Heart right ventricle (tissue), 16 donors: ENCODE measurements around the gene ZCCHC7. TPM values are rescaled to one million over a fixed set of nuclear protein-coding genes. Genes with fewer than 3 reads are reported as not detected.
"Not testable (repeated sequence)": the region's sequence is repeated elsewhere in the genome, so short reads cannot be mapped to it uniquely, and the experiment has no call there.

Experiments used
- ATAC-seq, 8 donors: fragments of 200-7000 bp; cut with Tn5 transposase; one replicate each; pipeline ENCODE4 v1.9.1; 2020; ENCODE audit warnings: mild to moderate bottlenecking in 8 of 8, moderate library complexity in 8 of 8, moderate number of reproducible peaks in 1 of 8
- DNase-seq, 2 donors: peaks; one replicate each; pipeline ENCODE4 v3.0.0-alpha.2; 2020
- H3K27ac ChIP-seq, 10 donors: fragments of 200-600 bp; sonication (generic) in 2 of 10; one replicate each; pipeline versions ENCODE4 v1.5.0 to v1.8.0; 2020 to 2022; ENCODE audit warnings: mild to moderate bottlenecking in 3 of 10
- H3K27me3 ChIP-seq, 7 donors: fragments of 200-600 bp; one replicate each; pipeline ENCODE4 v1.8.0; 2021 to 2022; ENCODE audit warnings: mild to moderate bottlenecking in 2 of 7
- H3K36me3 ChIP-seq, 9 donors: fragments of 200-600 bp; sonication (generic) in 1 of 9; one replicate each; pipeline versions ENCODE4 v1.5.0 to v1.8.0; 2020 to 2022; ENCODE audit warnings: mild to moderate bottlenecking in 2 of 9
- H3K4me1 ChIP-seq, 9 donors: fragments of 200-600 bp; sonication (generic) in 1 of 9; one replicate each; pipeline versions ENCODE4 v1.5.0 to v1.8.0; 2020 to 2022; ENCODE audit warnings: mild to moderate bottlenecking in 4 of 9
- H3K4me3 ChIP-seq, 10 donors: fragments of 200-600 bp; sonication (generic) in 2 of 10; one replicate each; pipeline versions ENCODE4 v1.5.0 to v1.8.0; 2020 to 2022; ENCODE audit warnings: mild to moderate bottlenecking in 7 of 10, moderate library complexity in 2 of 10
- H3K9me3 ChIP-seq, 11 donors: fragments of 200-600 bp in 10 of 11; sonication (generic) in 2 of 11; one replicate each; pipeline versions ENCODE4 v1.5.0 to v1.8.0; 2013 to 2022; ENCODE audit warnings: mild to moderate bottlenecking in 2 of 11, control low read depth in 1 of 11, moderate library complexity in 1 of 11
- CTCF ChIP-seq, 9 donors: fragments of 200-600 bp; sonication (generic) in 2 of 9; IDR thresholded peaks; one replicate each; pipeline versions ENCODE4 v1.5.0 to v1.8.0; 2021 to 2022; ENCODE audit warnings: antibody characterized with exemption in 9 of 9, mild to moderate bottlenecking in 5 of 9, moderate library complexity in 1 of 9
- WGBS, 2 donors: extraction: QIAGEN DNeasy Blood & Tissue Kit; methylation state at CpG; one replicate each; pipeline ENCODE4 v1.1.7; 2013; ENCODE audit warnings: inconsistent platforms in 1 of 2; 5-methylcytosine and 5-hydroxymethylcytosine counted together
- intact Hi-C, 10 donors: fragments of 100-400 bp; cut with DNase I; formaldehyde crosslinking; loops; one replicate each; pipeline versions ENCODE4 v1.11.1 to v1.14.2; 2022
- polyA plus RNA-seq, 2 donors: library from polyadenylated mRNA; stranded (reverse); fragments of 200-250 nt; gene quantifications; one replicate each; pipeline ENCODE4 v1.2.3, GENCODE V29; 2013
- total RNA-seq, 10 donors: library from RNA; stranded (reverse); fragmentation: NEBNext Ultra II Directional in 3 of 10; extraction: Animal tissue kit (Norgen Biotek cat#: 25700) in 3 of 10; gene quantifications; one replicate each; pipeline versions ENCODE4 v1.2.1 to v1.2.4, GENCODE V29; 2021 to 2023
- donor health status: Arrhythmogenic right ventricular cardiomyopathy.
- donor health status: ischemic (EF 13 %, LVEDD 7.1; RV severe dilation, severe dysfunction).
- donor health status: healthy with polysubstance abuse.
- donor health status: DM: no; HTN: yes; CAD: no.
- donor health status: DM: no; HTN: no; CAD: no.
- donor health status: ischemic (EF 25% LVEDD 6.9; RV normal size, moderate dysfunction).
- donor health status: ischemic (EF 25% LVEDD 5.7; RV mildly dilated, moderate dysfunction).
- donor health status: healthy.
- donor health status: DM: yes; HTN: yes; CAD: no.
- donor health status: Ischemic cardiomyopathy.
- donor health status: ischemic (EF 35%, LVEDD 5.7; RV mildly dilated, moderate dysfunction).
- donor health status: nonischemic (EF 11% LVEDD 7.7; RV severe dilation, severe dysfunction).
- donor health status: DM: yes; HTN: yes; CAD: no.
- donor health status: PGD.
- donor health status: ischemic (EF 29% LVEDD 5.4; RV normal size, mild dysfunction).
- donor health status: nonischemic (EF 23%, LVEDD 6.1; RV moderate dilation, normal function).

ZCCHC7 gene
- total and polyA plus RNA-seq, 12 donors = 4.3 to 11.9 (median 8.9) TPM

- Histone ChIP-seq H3K27ac (no peak overlapping the region), H3K27me3 (no peaks in the 10 kb centered on the region), H3K4me3 (no peak overlapping the region), H3K9me3 (no peaks in the 10 kb centered on the region), H3K4me1 (peaks cover 0 to 13% (median 0%) of the 10 kb centered on the region in 9 donors), H3K36me3 (peaks cover 0 to 31% (median 0%) of the 10 kb centered on the region in 9 donors)
- DNase-seq = no peak
- ATAC-seq = no peak
- TF ChIP-seq CTCF (IDR thresholded peaks at IDR 0.05) = no peak
- 94 to 97% methylated on average over 6 of the region's 6 CpGs for WGBS, 2 donors
- intact Hi-C loops = no loop called here
Measured at GRCh38 chr9:37156205-37156604, 35.8 kb downstream of the ZCCHC7 start.

- H3K27me3 ChIP-seq = no peaks in the 10 kb centered on the region
- no peak overlapping the region for H3K27ac ChIP-seq
- TF ChIP-seq CTCF (IDR thresholded peaks at IDR 0.05) = no peak
- ATAC-seq (no peak), DNase-seq (no peak)
- whole genome bisulfite sequencing, 2 donors = 67 to 75% methylated on average over 4 of the region's 4 CpGs
- intact Hi-C loops = no loop called here
- no peaks in the 10 kb centered on the region for H3K9me3 ChIP-seq
- no peak overlapping the region for H3K4me3 ChIP-seq
- peaks cover 0 to 13% (median 0%) of the 10 kb centered on the region in 9 donors for H3K4me1 ChIP-seq
- peaks cover 0 to 36% (median 0%) of the 10 kb centered on the region in 9 donors for H3K36me3 ChIP-seq
Measured at GRCh38 chr9:37156781-37157356, 36.5 kb downstream of the ZCCHC7 start.

- WGBS, 2 donors = 90% methylated on average over 4 of the region's 4 CpGs
- Histone ChIP-seq H3K4me1 (peaks cover 0 to 13% (median 0%) of the 10 kb centered on the region in 9 donors), H3K4me3 (no peak overlapping the region), H3K9me3 (no peaks in the 10 kb centered on the region), H3K27me3 (no peaks in the 10 kb centered on the region), H3K36me3 (peaks cover 0 to 42% (median 0%) of the 10 kb centered on the region in 9 donors), H3K27ac (peak overlapping the region in 1 of 10 donors; percentile 2)
- ATAC-seq (no peak), DNase-seq (no peak)
- TF ChIP-seq CTCF (IDR thresholded peaks at IDR 0.05) = no peak
- intact Hi-C loops = loop anchor here in 1 of 10 donors (2.0 kb wide), 1 partner anchor 59 kb away; no protein-coding TSS in a partner anchor
Measured at GRCh38 chr9:37157726-37158377, 37.5 kb downstream of the ZCCHC7 start.

- intact Hi-C loops = no loop called here
- Histone ChIP-seq H3K27me3 (no peaks in the 10 kb centered on the region), H3K9me3 (peaks cover 0 to 8% (median 0%) of the 10 kb centered on the region in 11 donors), H3K4me3 (no peak overlapping the region), H3K27ac (no peak overlapping the region), H3K36me3 (peaks cover 0 to 54% (median 0%) of the 10 kb centered on the region in 9 donors), H3K4me1 (no peaks in the 10 kb centered on the region)
- 97 to 98% methylated on average over 4 of the region's 4 CpGs for WGBS, 2 donors
- ATAC-seq = no peak
- no peak for TF ChIP-seq CTCF (IDR thresholded peaks at IDR 0.05)
- no peak for DNase-seq
Measured at GRCh38 chr9:37163299-37163698, 42.9 kb downstream of the ZCCHC7 start.

GRCh38 chr9:37164335-37164734 is 44.0 kb downstream of the ZCCHC7 start:
- peaks cover 0 to 54% (median 0%) of the 10 kb centered on the region in 9 donors for H3K36me3 ChIP-seq
- 96% methylated on average over 4 of the region's 4 CpGs for WGBS, 2 donors
- H3K4me3 ChIP-seq, H3K4me1 ChIP-seq, H3K27me3 ChIP-seq, ATAC-seq, intact Hi-C loops, H3K9me3 ChIP-seq, H3K27ac ChIP-seq, DNase-seq: not testable (repeated sequence)
